Upper lobe of left lung (tissue), 4 donors: ENCODE measurements around the gene ERMP1.

Experiments used
- POLR2A ChIP-seq, 4 donors: fragments of 450-650 bp; IDR thresholded peaks; one replicate each; pipeline ENCODE4 v1.5.1; 2016 to 2017; ENCODE audit warnings: antibody characterized with exemption in 4 of 4, mild to moderate bottlenecking in 2 of 4
- TF ChIP-seq, protein P1 (sequence below), 6 experiments: fragments of 450-650 bp in 4 of 6; fragments of 200-600 bp in 2 of 6; sonication (generic) in 2 of 6; IDR thresholded peaks; one replicate each; pipeline ENCODE4 v1.5.1; 2016 to 2019; ENCODE audit warnings: antibody characterized with exemption in 6 of 6

DNA sequence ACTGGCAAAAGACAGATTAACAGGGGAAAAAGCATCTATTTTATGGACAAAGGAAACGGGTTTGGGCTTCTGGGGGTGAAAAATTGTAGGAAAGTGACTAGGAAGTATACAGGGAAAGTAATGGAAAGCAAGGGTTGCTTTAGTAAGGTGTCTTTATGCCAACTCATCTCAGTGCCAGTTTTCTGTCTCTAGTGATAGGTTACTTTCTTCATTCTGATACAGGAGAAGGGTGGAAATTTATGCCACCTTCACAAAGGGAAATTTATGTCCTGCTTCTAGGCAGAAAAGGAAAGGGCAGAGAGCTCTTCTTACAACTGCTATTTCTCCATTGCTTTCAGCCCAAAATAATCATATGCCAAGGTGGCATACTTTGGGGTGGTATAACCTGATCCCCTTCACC, 20.1 kb upstream of the ERMP1 start:
- no peak for TF ChIP-seq POLR2A (IDR thresholded peaks at IDR 0.05)
- TF ChIP-seq, protein P1, sequence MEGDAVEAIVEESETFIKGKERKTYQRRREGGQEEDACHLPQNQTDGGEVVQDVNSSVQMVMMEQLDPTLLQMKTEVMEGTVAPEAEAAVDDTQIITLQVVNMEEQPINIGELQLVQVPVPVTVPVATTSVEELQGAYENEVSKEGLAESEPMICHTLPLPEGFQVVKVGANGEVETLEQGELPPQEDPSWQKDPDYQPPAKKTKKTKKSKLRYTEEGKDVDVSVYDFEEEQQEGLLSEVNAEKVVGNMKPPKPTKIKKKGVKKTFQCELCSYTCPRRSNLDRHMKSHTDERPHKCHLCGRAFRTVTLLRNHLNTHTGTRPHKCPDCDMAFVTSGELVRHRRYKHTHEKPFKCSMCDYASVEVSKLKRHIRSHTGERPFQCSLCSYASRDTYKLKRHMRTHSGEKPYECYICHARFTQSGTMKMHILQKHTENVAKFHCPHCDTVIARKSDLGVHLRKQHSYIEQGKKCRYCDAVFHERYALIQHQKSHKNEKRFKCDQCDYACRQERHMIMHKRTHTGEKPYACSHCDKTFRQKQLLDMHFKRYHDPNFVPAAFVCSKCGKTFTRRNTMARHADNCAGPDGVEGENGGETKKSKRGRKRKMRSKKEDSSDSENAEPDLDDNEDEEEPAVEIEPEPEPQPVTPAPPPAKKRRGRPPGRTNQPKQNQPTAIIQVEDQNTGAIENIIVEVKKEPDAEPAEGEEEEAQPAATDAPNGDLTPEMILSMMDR (IDR thresholded peaks at IDR 0.05): no peak
